Osteocyte (in vitro differentiated cells): ENCODE results near the gene CCNG2. TPM values are rescaled to one million over a fixed set of nuclear protein-coding genes. Genes with fewer than 3 reads are reported as not detected.

Experiments
- DNase-seq: peaks from one replicate; pipeline ENCODE4 v3.0.0; 2021; ENCODE audit warnings: mixed read lengths; ENCODE audit not compliant: unreplicated experiment; ENCODE audit errors: extremely low spot score
- H3K27ac Mint-ChIP-seq: one replicate; pipeline ENCODE4 v1.8.0; 2021; ENCODE audit warnings: mild to moderate bottlenecking, mixed read lengths; ENCODE audit not compliant: unreplicated experiment
- H3K27me3 Mint-ChIP-seq: one replicate; pipeline ENCODE4 v1.8.0; 2021; ENCODE audit warnings: mixed read lengths; ENCODE audit not compliant: unreplicated experiment
- H3K36me3 Mint-ChIP-seq: one replicate; pipeline ENCODE4 v1.8.0; 2021; ENCODE audit warnings: mixed read lengths; ENCODE audit not compliant: unreplicated experiment
- H3K4me1 Mint-ChIP-seq: one replicate; pipeline ENCODE4 v1.8.0; 2021; ENCODE audit warnings: mixed read lengths; ENCODE audit not compliant: unreplicated experiment
- H3K4me3 Mint-ChIP-seq: one replicate; pipeline ENCODE4 v1.8.0; 2021; ENCODE audit warnings: mild to moderate bottlenecking, moderate library complexity, mixed read lengths; ENCODE audit not compliant: unreplicated experiment
- H3K9me3 Mint-ChIP-seq: one replicate; pipeline ENCODE4 v1.8.0; 2021; ENCODE audit warnings: mixed read lengths; ENCODE audit not compliant: unreplicated experiment
- CTCF ChIP-seq: fragments of 200-600 bp; sonication (generic); IDR thresholded peaks from 2 replicates; pipeline ENCODE4 v1.5.0; 2021; ENCODE audit warnings: antibody characterized with exemption, mild to moderate bottlenecking, moderate library complexity
- total RNA-seq: library from RNA; stranded (reverse); gene quantifications from 2 replicates; pipeline ENCODE4 v1.2.1, GENCODE V29; 2021

Gene CCNG2
- total RNA-seq, 1 donor from 2014 or later: 73.3 TPM

GRCh38 chr4:77194366-77194765 is 37.4 kb downstream of the CCNG2 start:
- Mint-ChIP-seq H3K36me3 (no peaks in the 10 kb centered on the region), H3K27ac (no peak overlapping the region), H3K4me3 (no peak overlapping the region), H3K4me1 (no peaks in the 10 kb centered on the region), H3K27me3 (peaks cover 43% of the 10 kb centered on the region), H3K9me3 (no peaks in the 10 kb centered on the region)
- TF ChIP-seq CTCF: no peak
- no peak for DNase-seq

GRCh38 chr4:77194989-77195388 is 38.0 kb downstream of the CCNG2 start:
- no peaks in the 10 kb centered on the region for H3K36me3 Mint-ChIP-seq
- DNase-seq: no peak
- H3K27ac Mint-ChIP-seq: no peak overlapping the region
- no peaks in the 10 kb centered on the region for H3K9me3 Mint-ChIP-seq
- H3K4me1 Mint-ChIP-seq: no peaks in the 10 kb centered on the region
- no peak for TF ChIP-seq CTCF
- peaks cover 49% of the 10 kb centered on the region for H3K27me3 Mint-ChIP-seq
- no peak overlapping the region for H3K4me3 Mint-ChIP-seq

GRCh38 chr4:77196866-77197265 is 39.9 kb downstream of the CCNG2 start:
- no peaks in the 10 kb centered on the region for H3K9me3 Mint-ChIP-seq
- DNase-seq: no peak
- no peaks in the 10 kb centered on the region for H3K4me1 Mint-ChIP-seq
- H3K4me3 Mint-ChIP-seq: no peak overlapping the region
- no peaks in the 10 kb centered on the region for H3K36me3 Mint-ChIP-seq
- no peak overlapping the region for H3K27ac Mint-ChIP-seq
- no peak for TF ChIP-seq CTCF
- H3K27me3 Mint-ChIP-seq: peaks cover 52% of the 10 kb centered on the region

GRCh38 chr4:77197361-77197760 is 40.4 kb downstream of the CCNG2 start:
- Mint-ChIP-seq H3K9me3 (no peaks in the 10 kb centered on the region), H3K27ac (no peak overlapping the region), H3K36me3 (no peaks in the 10 kb centered on the region), H3K4me3 (no peak overlapping the region), H3K27me3 (peaks cover 52% of the 10 kb centered on the region), H3K4me1 (no peaks in the 10 kb centered on the region)
- DNase-seq: no peak
- no peak for TF ChIP-seq CTCF

GRCh38 chr4:77197831-77198230 is 40.8 kb downstream of the CCNG2 start:
- no peaks in the 10 kb centered on the region for H3K4me1 Mint-ChIP-seq
- H3K9me3 Mint-ChIP-seq: no peaks in the 10 kb centered on the region
- TF ChIP-seq CTCF: no peak
- no peak overlapping the region for H3K27ac Mint-ChIP-seq
- no peak for DNase-seq
- peaks cover 52% of the 10 kb centered on the region for H3K27me3 Mint-ChIP-seq
- H3K36me3 Mint-ChIP-seq: no peaks in the 10 kb centered on the region
- H3K4me3 Mint-ChIP-seq: no peak overlapping the region
